Uterus (tissue), 2 donors: Measurements from ENCODE around the gene OPRM1.

Experiments
- CTCF ChIP-seq, 4 experiments: fragments of 200-600 bp in 2 of 4; fragments of 450-650 bp in 2 of 4; sonication (generic) in 2 of 4; IDR thresholded peaks; one replicate each; pipeline ENCODE4 v1.5.1; 2016 to 2019; ENCODE audit warnings: antibody characterized with exemption in 4 of 4, mild to moderate bottlenecking in 2 of 4, moderate library complexity in 1 of 4
- POLR2A ChIP-seq, 2 donors: fragments of 450-650 bp; IDR thresholded peaks; one replicate each; pipeline ENCODE4 v1.6.1; 2016; ENCODE audit warnings: antibody characterized with exemption in 2 of 2, mild to moderate bottlenecking in 1 of 2, moderate library complexity in 1 of 2

GRCh38 chr6:154223296-154223695 is 184.3 kb downstream of the OPRM1 start:
- TF ChIP-seq CTCF (IDR thresholded peaks at IDR 0.05) = no peak
- TF ChIP-seq POLR2A (IDR thresholded peaks at IDR 0.05) = no peak
